Liver (tissue), 9 donors: Measurements from ENCODE around the gene FAM120AOS. TPM values are rescaled to one million over a fixed set of nuclear protein-coding genes. Genes with fewer than 3 reads are reported as not detected.

Experiments
- DNase-seq: peaks from one replicate; pipeline ENCODE4 v3.0.0-alpha.2; 2017; ENCODE audit warnings: low spot score
- H3K27ac ChIP-seq, 2 donors: one replicate each; pipeline ENCODE4 v1.7.0; 2013; ENCODE audit warnings: inconsistent platforms in 2 of 2, low read length in 2 of 2, control low read depth in 1 of 2, low read depth in 1 of 2, mild to moderate bottlenecking in 1 of 2
- H3K27me3 ChIP-seq, 4 donors: one replicate each; pipeline versions ENCODE4 v1.6.1 to v1.7.0; 2013; ENCODE audit warnings: low read length in 3 of 4, inconsistent platforms in 1 of 4, mild to moderate bottlenecking in 1 of 4, moderate library complexity in 1 of 4; ENCODE audit not compliant: control insufficient read depth in 4 of 4, insufficient read depth in 4 of 4
- H3K36me3 ChIP-seq, 4 donors: one replicate each; pipeline versions ENCODE4 v1.6.1 to v1.7.0; 2013; ENCODE audit warnings: low read length in 3 of 4, mild to moderate bottlenecking in 3 of 4, low read depth in 1 of 4, moderate library complexity in 1 of 4; ENCODE audit not compliant: control insufficient read depth in 4 of 4, insufficient read depth in 3 of 4
- H3K4me1 ChIP-seq, 4 donors: one replicate each; pipeline versions ENCODE4 v1.6.1 to v1.7.0; 2013; ENCODE audit warnings: low read length in 3 of 4, mild to moderate bottlenecking in 3 of 4, moderate library complexity in 1 of 4; ENCODE audit not compliant: control insufficient read depth in 4 of 4, insufficient read depth in 4 of 4
- H3K4me3 ChIP-seq, 3 donors: one replicate each; pipeline versions ENCODE4 v1.6.1 to v1.7.0; 2013; ENCODE audit warnings: low read length in 3 of 3, control low read depth in 1 of 3, low read depth in 1 of 3, mild to moderate bottlenecking in 1 of 3
- H3K9ac ChIP-seq, 2 donors: one replicate each; pipeline ENCODE4 v1.7.0; 2013; ENCODE audit warnings: low read length in 2 of 2, mild to moderate bottlenecking in 2 of 2, moderate library complexity in 2 of 2, control low read depth in 1 of 2, low read depth in 1 of 2
- H3K9me3 ChIP-seq, 4 donors: one replicate each; pipeline versions ENCODE4 v1.6.1 to v1.7.0; 2013; ENCODE audit warnings: low read length in 3 of 4; ENCODE audit not compliant: control insufficient read depth in 4 of 4
- EGR1 ChIP-seq, 2 donors: IDR thresholded peaks; 2 replicates each; pipeline ENCODE4 v1.6.1; 2016 to 2018; ENCODE audit warnings: antibody characterized with exemption in 2 of 2, low read depth in 2 of 2
- FOXA1 ChIP-seq: IDR thresholded peaks from 2 replicates; pipeline ENCODE4 v1.6.1; 2016; ENCODE audit warnings: antibody characterized with exemption
- FOXA2 ChIP-seq: IDR thresholded peaks from 2 replicates; pipeline ENCODE4 v1.6.1; 2016; ENCODE audit warnings: antibody characterized with exemption
- GABPA ChIP-seq, 2 donors: IDR thresholded peaks in 1 of 2; conservative IDR thresholded peaks in 1 of 2; 2 replicates each; pipeline ENCODE4 v1.6.1; 2016; ENCODE audit warnings: antibody characterized with exemption in 2 of 2, mild to moderate bottlenecking in 1 of 2, moderate library complexity in 1 of 2
- HNF4A ChIP-seq, 2 donors: conservative IDR thresholded peaks; 2 replicates each; pipeline ENCODE4 v1.6.1; 2016; ENCODE audit warnings: antibody characterized with exemption in 2 of 2, mild to moderate bottlenecking in 2 of 2
- HNF4G ChIP-seq: IDR thresholded peaks from 2 replicates; pipeline ENCODE4 v1.6.1; 2016; ENCODE audit warnings: antibody characterized with exemption
- JUND ChIP-seq, 2 donors: IDR thresholded peaks; 2 replicates each; pipeline ENCODE4 v1.6.1; 2016; ENCODE audit warnings: antibody characterized with exemption in 2 of 2
- NR2F2 ChIP-seq: IDR thresholded peaks from 2 replicates; pipeline ENCODE4 v1.6.1; 2016; ENCODE audit warnings: antibody characterized with exemption
- RAD21 ChIP-seq, 2 donors: IDR thresholded peaks; 2 replicates each; pipeline ENCODE4 v1.6.1; 2016; ENCODE audit warnings: antibody characterized with exemption in 2 of 2, mild to moderate bottlenecking in 2 of 2
- RXRA ChIP-seq, 2 donors: IDR thresholded peaks; 2 replicates each; pipeline ENCODE4 v1.6.1; 2017 to 2018; ENCODE audit warnings: antibody characterized with exemption in 2 of 2, mild to moderate bottlenecking in 1 of 2
- SP1 ChIP-seq: IDR thresholded peaks from 2 replicates; pipeline ENCODE4 v1.6.1; 2018; ENCODE audit warnings: antibody characterized with exemption, mild to moderate bottlenecking
- TAF1 ChIP-seq: conservative IDR thresholded peaks from 2 replicates; pipeline ENCODE4 v1.6.1; 2016; ENCODE audit warnings: antibody characterized with exemption, mild to moderate bottlenecking
- YY1 ChIP-seq: IDR thresholded peaks from 2 replicates; pipeline ENCODE4 v1.6.1; 2016; ENCODE audit warnings: antibody characterized with exemption, mild to moderate bottlenecking
- WGBS: extraction: QIAGEN DNeasy Blood & Tissue Kit; methylation state at CpG from one replicate; pipeline ENCODE4 v1.1.7; 2013; 5-methylcytosine and 5-hydroxymethylcytosine counted together
- polyA plus RNA-seq, 2 donors: library from polyadenylated mRNA; stranded (reverse) in 1 of 2; unstranded in 1 of 2; fragments of 200-250 nt in 1 of 2; fragments of >200 nt in 1 of 2; fragmentation: Nextera tagmentation in 1 of 2; extraction: Ambion mirVana in 1 of 2; gene quantifications; one replicate each; pipeline versions ENCODE4 v1.2.1 to v1.2.3, GENCODE V29; 2013 to 2015
- total RNA-seq, 2 donors: library from RNA; depleted of rRNA; stranded (reverse); fragments of >200 nt; gene quantifications; one replicate each; pipeline ENCODE4 v1.2.3, GENCODE V29; 2014
- TF ChIP-seq, protein P1 (sequence below): fragments of 150-350 bp; IDR thresholded peaks from 2 replicates; pipeline ENCODE4 v1.5.1; 2017; ENCODE audit warnings: improper control_type of control experiment, low read depth, low read length; ENCODE audit not compliant: missing input control
- TF ChIP-seq, protein P2 (sequence below): IDR thresholded peaks from 2 replicates; pipeline ENCODE4 v1.6.1; 2016; ENCODE audit warnings: antibody characterized with exemption, mild to moderate bottlenecking
- TF ChIP-seq, protein P3 (sequence below): IDR thresholded peaks from 2 replicates; pipeline ENCODE4 v1.6.1; 2016; ENCODE audit warnings: antibody characterized with exemption
- TF ChIP-seq, protein P4 (sequence below): IDR thresholded peaks from 2 replicates; pipeline ENCODE4 v1.6.1; 2016; ENCODE audit warnings: antibody characterized with exemption
- TF ChIP-seq, protein P5 (sequence below): IDR thresholded peaks from 2 replicates; pipeline ENCODE4 v1.6.1; 2016; ENCODE audit warnings: antibody characterized with exemption
- donor health status: healthy.
- donor health status: healthy.
- donor health status: healthy.
- donor health status: healthy.
- donor health status: healthy.

FAM120AOS gene
- total and polyA plus RNA-seq, 4 donors = 16.4 to 25.0 (median 17.3) TPM

DNA sequence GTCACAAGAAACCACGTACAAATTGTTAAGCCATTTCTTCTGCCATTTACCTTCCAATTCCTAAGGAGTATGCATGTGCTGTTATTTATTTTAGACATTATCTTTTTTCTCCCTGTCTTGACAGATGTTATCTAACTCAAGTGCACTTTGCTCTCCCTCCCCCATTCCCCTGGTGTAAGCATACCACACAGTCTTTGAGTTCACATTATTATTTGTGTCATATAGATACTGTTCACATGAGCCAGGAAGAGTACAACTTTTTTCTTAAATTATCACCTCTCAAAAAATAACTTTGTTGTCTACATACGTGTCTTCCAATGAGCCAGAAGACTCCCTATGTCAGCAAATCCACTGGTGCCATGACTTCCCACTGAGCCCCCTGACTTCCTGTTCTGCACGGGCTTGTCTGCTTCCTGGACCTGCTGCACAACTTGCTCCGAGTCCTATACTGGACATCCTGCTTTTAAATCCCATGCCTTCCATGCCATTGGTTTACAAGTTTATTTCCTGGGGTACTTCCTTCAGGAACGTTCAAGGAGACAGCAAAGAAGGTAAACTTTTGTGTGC is 21.8 kb downstream of the FAM120AOS start:
- Histone ChIP-seq H3K4me1 (peaks cover 0 to 2% (median 0%) of the 10 kb centered on the region in 4 donors), H3K4me3 (no peak overlapping the region), H3K36me3 (no peaks in the 10 kb centered on the region), H3K9ac (no peak overlapping the region), H3K9me3 (no peaks in the 10 kb centered on the region), H3K27ac (no peak overlapping the region), H3K27me3 (no peaks in the 10 kb centered on the region)
- 48% methylated on average over 5 of the region's 5 CpGs for WGBS
- no peak for TF ChIP-seq HNF4A (conservative IDR thresholded peaks at IDR 0.05)
- no peak for TF ChIP-seq FOXA2
- no peak for TF ChIP-seq RAD21 (IDR thresholded peaks at IDR 0.05)
- no peak for TF ChIP-seq HNF4G
- TF ChIP-seq TAF1 = no peak
- TF ChIP-seq YY1 = no peak
- TF ChIP-seq, protein P1, sequence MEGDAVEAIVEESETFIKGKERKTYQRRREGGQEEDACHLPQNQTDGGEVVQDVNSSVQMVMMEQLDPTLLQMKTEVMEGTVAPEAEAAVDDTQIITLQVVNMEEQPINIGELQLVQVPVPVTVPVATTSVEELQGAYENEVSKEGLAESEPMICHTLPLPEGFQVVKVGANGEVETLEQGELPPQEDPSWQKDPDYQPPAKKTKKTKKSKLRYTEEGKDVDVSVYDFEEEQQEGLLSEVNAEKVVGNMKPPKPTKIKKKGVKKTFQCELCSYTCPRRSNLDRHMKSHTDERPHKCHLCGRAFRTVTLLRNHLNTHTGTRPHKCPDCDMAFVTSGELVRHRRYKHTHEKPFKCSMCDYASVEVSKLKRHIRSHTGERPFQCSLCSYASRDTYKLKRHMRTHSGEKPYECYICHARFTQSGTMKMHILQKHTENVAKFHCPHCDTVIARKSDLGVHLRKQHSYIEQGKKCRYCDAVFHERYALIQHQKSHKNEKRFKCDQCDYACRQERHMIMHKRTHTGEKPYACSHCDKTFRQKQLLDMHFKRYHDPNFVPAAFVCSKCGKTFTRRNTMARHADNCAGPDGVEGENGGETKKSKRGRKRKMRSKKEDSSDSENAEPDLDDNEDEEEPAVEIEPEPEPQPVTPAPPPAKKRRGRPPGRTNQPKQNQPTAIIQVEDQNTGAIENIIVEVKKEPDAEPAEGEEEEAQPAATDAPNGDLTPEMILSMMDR = no peak
- no peak for TF ChIP-seq EGR1 (IDR thresholded peaks at IDR 0.05; ENCODE audit: low read depth in 2 of 2)
- TF ChIP-seq NR2F2 = no peak
- TF ChIP-seq, protein P2, sequence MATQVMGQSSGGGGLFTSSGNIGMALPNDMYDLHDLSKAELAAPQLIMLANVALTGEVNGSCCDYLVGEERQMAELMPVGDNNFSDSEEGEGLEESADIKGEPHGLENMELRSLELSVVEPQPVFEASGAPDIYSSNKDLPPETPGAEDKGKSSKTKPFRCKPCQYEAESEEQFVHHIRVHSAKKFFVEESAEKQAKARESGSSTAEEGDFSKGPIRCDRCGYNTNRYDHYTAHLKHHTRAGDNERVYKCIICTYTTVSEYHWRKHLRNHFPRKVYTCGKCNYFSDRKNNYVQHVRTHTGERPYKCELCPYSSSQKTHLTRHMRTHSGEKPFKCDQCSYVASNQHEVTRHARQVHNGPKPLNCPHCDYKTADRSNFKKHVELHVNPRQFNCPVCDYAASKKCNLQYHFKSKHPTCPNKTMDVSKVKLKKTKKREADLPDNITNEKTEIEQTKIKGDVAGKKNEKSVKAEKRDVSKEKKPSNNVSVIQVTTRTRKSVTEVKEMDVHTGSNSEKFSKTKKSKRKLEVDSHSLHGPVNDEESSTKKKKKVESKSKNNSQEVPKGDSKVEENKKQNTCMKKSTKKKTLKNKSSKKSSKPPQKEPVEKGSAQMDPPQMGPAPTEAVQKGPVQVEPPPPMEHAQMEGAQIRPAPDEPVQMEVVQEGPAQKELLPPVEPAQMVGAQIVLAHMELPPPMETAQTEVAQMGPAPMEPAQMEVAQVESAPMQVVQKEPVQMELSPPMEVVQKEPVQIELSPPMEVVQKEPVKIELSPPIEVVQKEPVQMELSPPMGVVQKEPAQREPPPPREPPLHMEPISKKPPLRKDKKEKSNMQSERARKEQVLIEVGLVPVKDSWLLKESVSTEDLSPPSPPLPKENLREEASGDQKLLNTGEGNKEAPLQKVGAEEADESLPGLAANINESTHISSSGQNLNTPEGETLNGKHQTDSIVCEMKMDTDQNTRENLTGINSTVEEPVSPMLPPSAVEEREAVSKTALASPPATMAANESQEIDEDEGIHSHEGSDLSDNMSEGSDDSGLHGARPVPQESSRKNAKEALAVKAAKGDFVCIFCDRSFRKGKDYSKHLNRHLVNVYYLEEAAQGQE = no peak
- TF ChIP-seq, protein P3, sequence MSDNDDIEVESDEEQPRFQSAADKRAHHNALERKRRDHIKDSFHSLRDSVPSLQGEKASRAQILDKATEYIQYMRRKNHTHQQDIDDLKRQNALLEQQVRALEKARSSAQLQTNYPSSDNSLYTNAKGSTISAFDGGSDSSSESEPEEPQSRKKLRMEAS = no peak
- no peak for TF ChIP-seq FOXA1
- no peak for TF ChIP-seq RXRA (IDR thresholded peaks at IDR 0.05)
- TF ChIP-seq SP1 = no peak
- TF ChIP-seq, protein P4, sequence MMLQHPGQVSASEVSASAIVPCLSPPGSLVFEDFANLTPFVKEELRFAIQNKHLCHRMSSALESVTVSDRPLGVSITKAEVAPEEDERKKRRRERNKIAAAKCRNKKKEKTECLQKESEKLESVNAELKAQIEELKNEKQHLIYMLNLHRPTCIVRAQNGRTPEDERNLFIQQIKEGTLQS = no peak
- TF ChIP-seq, protein P5, sequence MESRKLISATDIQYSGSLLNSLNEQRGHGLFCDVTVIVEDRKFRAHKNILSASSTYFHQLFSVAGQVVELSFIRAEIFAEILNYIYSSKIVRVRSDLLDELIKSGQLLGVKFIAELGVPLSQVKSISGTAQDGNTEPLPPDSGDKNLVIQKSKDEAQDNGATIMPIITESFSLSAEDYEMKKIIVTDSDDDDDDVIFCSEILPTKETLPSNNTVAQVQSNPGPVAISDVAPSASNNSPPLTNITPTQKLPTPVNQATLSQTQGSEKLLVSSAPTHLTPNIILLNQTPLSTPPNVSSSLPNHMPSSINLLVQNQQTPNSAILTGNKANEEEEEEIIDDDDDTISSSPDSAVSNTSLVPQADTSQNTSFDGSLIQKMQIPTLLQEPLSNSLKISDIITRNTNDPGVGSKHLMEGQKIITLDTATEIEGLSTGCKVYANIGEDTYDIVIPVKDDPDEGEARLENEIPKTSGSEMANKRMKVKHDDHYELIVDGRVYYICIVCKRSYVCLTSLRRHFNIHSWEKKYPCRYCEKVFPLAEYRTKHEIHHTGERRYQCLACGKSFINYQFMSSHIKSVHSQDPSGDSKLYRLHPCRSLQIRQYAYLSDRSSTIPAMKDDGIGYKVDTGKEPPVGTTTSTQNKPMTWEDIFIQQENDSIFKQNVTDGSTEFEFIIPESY = no peak
- no peak for TF ChIP-seq GABPA (IDR thresholded peaks at IDR 0.05 in 1 of 2, conservative IDR thresholded peaks at IDR 0.05 in 1 of 2)
- TF ChIP-seq JUND (IDR thresholded peaks at IDR 0.05) = no peak
- DNase-seq = no peak
